Mesenchymal stem cell (in vitro differentiated cells and primary cell): ENCODE results near the gene SPDYE3.
"Not testable (repeated sequence)": the region's sequence is repeated elsewhere in the genome, so short reads cannot be mapped to it uniquely, and the experiment has no call there.

Source experiments
- DNase-seq: peaks from one replicate; pipeline ENCODE4 v3.0.0-alpha.2; 2013
- H2AFZ ChIP-seq: one replicate; pipeline ENCODE4 v1.6.1; 2013; ENCODE audit warnings: low read depth, mild to moderate bottlenecking, control low read depth, inconsistent platforms, low read length, moderate library complexity
- H2AK5ac ChIP-seq: 2 replicates; pipeline ENCODE4 v1.6.1; 2013; ENCODE audit warnings: low read length, moderate library complexity, mild to moderate bottlenecking, inconsistent platforms; ENCODE audit not compliant: severe bottlenecking
- H2BK120ac ChIP-seq: one replicate; pipeline ENCODE4 v1.6.1; 2013; ENCODE audit warnings: low read depth, mild to moderate bottlenecking, inconsistent platforms, low read length, moderate library complexity
- H2BK12ac ChIP-seq, 2 experiments: one replicate each; pipeline ENCODE4 v1.6.1; 2013; ENCODE audit warnings: inconsistent platforms in 2 of 2, low read length in 2 of 2, mild to moderate bottlenecking in 2 of 2, moderate library complexity in 2 of 2, control low read depth in 1 of 2
- H2BK15ac ChIP-seq: one replicate; pipeline ENCODE4 v1.6.1; 2013; ENCODE audit warnings: mild to moderate bottlenecking, low read depth, inconsistent platforms; ENCODE audit not compliant: poor library complexity, severe bottlenecking
- H2BK5ac ChIP-seq: 2 replicates; pipeline ENCODE4 v1.6.1; 2013; ENCODE audit warnings: low read depth, mild to moderate bottlenecking, low read length, control low read depth, inconsistent platforms; ENCODE audit not compliant: poor library complexity, severe bottlenecking
- H3K14ac ChIP-seq, 2 experiments: one replicate each; pipeline ENCODE4 v1.6.1; 2013; ENCODE audit warnings: inconsistent platforms in 2 of 2, low read length in 2 of 2, control low read depth in 1 of 2, mild to moderate bottlenecking in 1 of 2, moderate library complexity in 1 of 2
- H3K18ac ChIP-seq, 2 experiments: one replicate each; pipeline ENCODE4 v1.6.1; 2013; ENCODE audit warnings: inconsistent platforms in 2 of 2, low read length in 2 of 2, control low read depth in 1 of 2, low read depth in 1 of 2, mild to moderate bottlenecking in 1 of 2
- H3K23ac ChIP-seq, 2 experiments: one replicate each; pipeline ENCODE4 v1.6.1; 2013; ENCODE audit warnings: inconsistent platforms in 2 of 2, low read length in 2 of 2, mild to moderate bottlenecking in 2 of 2, moderate library complexity in 2 of 2, control low read depth in 1 of 2
- H3K27ac ChIP-seq: 2 replicates; pipeline ENCODE4 v1.5.1; 2013; ENCODE audit warnings: mild to moderate bottlenecking, moderate library complexity, low read length, control low read depth, inconsistent platforms; ENCODE audit not compliant: poor library complexity, severe bottlenecking
- H3K27me3 ChIP-seq, 2 experiments: 2 replicates each; pipeline versions ENCODE4 v1.6.1 to v1.7.0; 2013; ENCODE audit warnings: low read length in 2 of 2, mild to moderate bottlenecking in 2 of 2, moderate library complexity in 2 of 2, control low read depth in 1 of 2, inconsistent platforms in 1 of 2; ENCODE audit not compliant: control insufficient read depth in 1 of 2, insufficient read depth in 1 of 2
- H3K36me3 ChIP-seq, 2 experiments: 2 replicates each; pipeline versions ENCODE4 v1.6.1 to v1.7.0; 2013; ENCODE audit warnings: low read length in 2 of 2, control low read depth in 1 of 2, inconsistent platforms in 1 of 2, low read depth in 1 of 2, mild to moderate bottlenecking in 1 of 2; ENCODE audit not compliant: insufficient read depth in 2 of 2, control insufficient read depth in 1 of 2
- H3K4ac ChIP-seq, 2 experiments: one replicate each; pipeline ENCODE4 v1.6.1; 2013; ENCODE audit warnings: inconsistent platforms in 2 of 2, low read length in 2 of 2, mild to moderate bottlenecking in 2 of 2, moderate library complexity in 2 of 2, control low read depth in 1 of 2, low read depth in 1 of 2
- H3K4me1 ChIP-seq: 2 replicates; pipeline ENCODE4 v1.6.1; 2013; ENCODE audit warnings: low read depth, low read length, control low read depth; ENCODE audit not compliant: control insufficient read depth, insufficient read depth
- H3K4me2 ChIP-seq: 2 replicates; pipeline ENCODE4 v1.6.1; 2013; ENCODE audit warnings: low read length, mild to moderate bottlenecking, inconsistent platforms; ENCODE audit not compliant: poor library complexity, severe bottlenecking
- H3K4me3 ChIP-seq, 2 experiments: 2 replicates each; pipeline versions ENCODE4 v1.5.1 to v1.7.0; 2013; ENCODE audit warnings: low read length in 2 of 2, mild to moderate bottlenecking in 2 of 2, control low read depth in 1 of 2, low read depth in 1 of 2; ENCODE audit not compliant: insufficient read depth in 1 of 2
- H3K79me1 ChIP-seq: replicated peaks from 2 replicates; pipeline ENCODE4 v1.6.1; 2013; ENCODE audit warnings: mild to moderate bottlenecking, control low read depth, low read length, inconsistent platforms; ENCODE audit not compliant: poor library complexity, severe bottlenecking
- H3K9ac ChIP-seq: 2 replicates; pipeline ENCODE4 v1.7.0; 2013; ENCODE audit warnings: mild to moderate bottlenecking, low read length, moderate library complexity
- H3K9me3 ChIP-seq: 2 replicates; pipeline ENCODE4 v1.7.0; 2013; ENCODE audit warnings: mild to moderate bottlenecking, low read length; ENCODE audit not compliant: control insufficient read depth
- H4K8ac ChIP-seq: one replicate; pipeline ENCODE4 v1.6.1; 2013; ENCODE audit warnings: inconsistent platforms, mild to moderate bottlenecking, low read length, moderate library complexity
- H4K91ac ChIP-seq: one replicate; pipeline ENCODE4 v1.6.1; 2013; ENCODE audit warnings: mild to moderate bottlenecking, low read length, inconsistent platforms
- WGBS: methylation state at CpG from one replicate; pipeline ENCODE4 v1.1.7; 2013; ENCODE audit warnings: mixed read lengths; 5-methylcytosine and 5-hydroxymethylcytosine counted together

The SPDYE3 gene

GRCh38 chr7:100325671-100326070 lies 18.2 kb downstream of the SPDYE3 start:
- not testable (repeated sequence) for H3K4me3 ChIP-seq, H3K4me2 ChIP-seq, H3K9ac ChIP-seq, H4K91ac ChIP-seq, H3K18ac ChIP-seq, H4K8ac ChIP-seq, DNase-seq, H3K27me3 ChIP-seq, H2AK5ac ChIP-seq, H3K4me1 ChIP-seq, H2AFZ ChIP-seq, H3K14ac ChIP-seq, H2BK120ac ChIP-seq, H2BK12ac ChIP-seq, H3K9me3 ChIP-seq, H3K23ac ChIP-seq, H2BK5ac ChIP-seq, H2BK15ac ChIP-seq, H3K4ac ChIP-seq, H3K79me1 ChIP-seq, H3K27ac ChIP-seq
- 94% methylated on average over 7 of the region's 9 CpGs for WGBS
- H3K36me3 ChIP-seq = peaks cover 8 to 12% of the 10 kb centered on the region in 2 experiments

GRCh38 chr7:100326914-100327313 lies 19.4 kb downstream of the SPDYE3 start:
- not testable (repeated sequence) for H3K4me1 ChIP-seq, H3K9ac ChIP-seq, H2BK12ac ChIP-seq, H4K8ac ChIP-seq, H3K4me3 ChIP-seq, H3K79me1 ChIP-seq, H2AFZ ChIP-seq, H2BK120ac ChIP-seq, H2AK5ac ChIP-seq, H2BK15ac ChIP-seq, H3K4ac ChIP-seq, H3K27ac ChIP-seq, DNase-seq, H3K27me3 ChIP-seq, H3K23ac ChIP-seq, H2BK5ac ChIP-seq, H3K4me2 ChIP-seq, H4K91ac ChIP-seq, H3K9me3 ChIP-seq, H3K18ac ChIP-seq, H3K14ac ChIP-seq
- WGBS = 96% methylated on average over 9 of the region's 11 CpGs
- H3K36me3 ChIP-seq = peaks cover 8 to 12% of the 10 kb centered on the region in 2 experiments

- WGBS = under 1% methylated on average over 78 of the region's 85 CpGs
- Histone ChIP-seq H3K4me2 (peak overlapping the region; percentile 44), H4K8ac (peak overlapping the region; percentile 93), H3K9ac (peak overlapping the region; percentile 89), H4K91ac (peak overlapping the region; percentile 90), H3K27ac (peak overlapping the region; percentile 91), H2AFZ (peak overlapping the region; percentile 98), H3K14ac (peak overlapping the region in 1 of 2 experiments; percentile 96), H3K4ac (peak overlapping the region in 1 of 2 experiments; percentile 91), H3K18ac (peak overlapping the region; percentile 91 to 94), H3K4me3 (peak overlapping the region; percentile 87 to 89)
- not testable (repeated sequence) for H3K79me1 ChIP-seq, H2AK5ac ChIP-seq, H2BK15ac ChIP-seq, H2BK12ac ChIP-seq, H3K4me1 ChIP-seq, H2BK5ac ChIP-seq, H3K36me3 ChIP-seq, H3K23ac ChIP-seq, H3K27me3 ChIP-seq, H3K9me3 ChIP-seq, H2BK120ac ChIP-seq
- DNase-seq = peak; percentile 97
Measured at GRCh38 chr7:100335566-100336466, 28.3 kb downstream of the SPDYE3 start.

GRCh38 chr7:100338083-100338696 lies 30.7 kb downstream of the SPDYE3 start:
- not testable (repeated sequence) for H3K27me3 ChIP-seq, H3K18ac ChIP-seq, H3K23ac ChIP-seq, H2BK120ac ChIP-seq, H2BK15ac ChIP-seq, H2BK5ac ChIP-seq, H3K79me1 ChIP-seq, H3K4me3 ChIP-seq, H4K91ac ChIP-seq, H3K4ac ChIP-seq, H2AFZ ChIP-seq, H3K9me3 ChIP-seq, H3K9ac ChIP-seq, H2AK5ac ChIP-seq, H3K4me1 ChIP-seq, DNase-seq, H4K8ac ChIP-seq, H3K14ac ChIP-seq, H2BK12ac ChIP-seq
- WGBS = 92% methylated on average over 14 of the region's 15 CpGs
- H3K4me2 ChIP-seq = peak overlapping the region; percentile 37
- H3K27ac ChIP-seq = peak overlapping the region; percentile 17
- H3K36me3 ChIP-seq = peaks cover 14 to 24% of the 10 kb centered on the region in 2 experiments
